Breast epithelium (tissue), 4 donors: Measurements from ENCODE around the gene DNM3. TPM values are rescaled to one million over a fixed set of nuclear protein-coding genes. Genes with fewer than 3 reads are reported as not detected.

Experiments
- DNase-seq, 2 donors: peaks; one replicate each; pipeline ENCODE4 v3.0.0-alpha.2; 2019; ENCODE audit warnings: low spot score in 2 of 2
- H3K27ac ChIP-seq, 2 donors: fragments of 200-600 bp; sonication (generic) in 1 of 2; one replicate each; pipeline ENCODE4 v1.5.1; 2016 to 2019; ENCODE audit warnings: mild to moderate bottlenecking in 1 of 2
- H3K27me3 ChIP-seq, 2 donors: fragments of 200-600 bp; sonication (generic) in 1 of 2; one replicate each; pipeline versions ENCODE4 v1.5.1 to v1.6.0; 2017 to 2019; ENCODE audit warnings: control low read depth in 1 of 2, mild to moderate bottlenecking in 1 of 2
- H3K36me3 ChIP-seq: fragments of 200-600 bp; one replicate; pipeline ENCODE4 v1.5.1; 2019
- H3K4me1 ChIP-seq, 2 donors: fragments of 200-600 bp; sonication (generic); one replicate each; pipeline ENCODE4 v1.5.1; 2016 to 2019; ENCODE audit warnings: control low read depth in 1 of 2
- H3K4me3 ChIP-seq, 3 donors: fragments of 200-600 bp; sonication (generic); 1 replicate in 2 of 3; 2 replicates in 1 of 3; pipeline ENCODE4 v1.5.1; 2016 to 2019; ENCODE audit warnings: mild to moderate bottlenecking in 3 of 3, moderate library complexity in 2 of 3
- H3K9me3 ChIP-seq, 2 donors: fragments of 200-600 bp; sonication (generic) in 1 of 2; one replicate each; pipeline ENCODE4 v1.5.1; 2016 to 2019; ENCODE audit warnings: control low read depth in 1 of 2
- POLR2A ChIP-seq: fragments of 450-650 bp; IDR thresholded peaks from one replicate; pipeline ENCODE4 v1.6.1; 2016; ENCODE audit warnings: antibody characterized with exemption, mild to moderate bottlenecking, moderate library complexity
- POLR2AphosphoS5 ChIP-seq, 3 donors: sonication (generic); formaldehyde crosslinking; IDR thresholded peaks; one replicate each; pipeline ENCODE4 v1.6.1; 2017; ENCODE audit warnings: antibody characterized with exemption in 3 of 3
- intact Hi-C: fragments of 100-400 bp; cut with DNase I; formaldehyde crosslinking; loops from one replicate; pipeline ENCODE4 v1.15.1; 2023; ENCODE audit warnings: low total_unique reads
- total RNA-seq, 3 donors: library from RNA; depleted of rRNA; stranded (reverse); fragments of >200 nt; gene quantifications; one replicate each; pipeline ENCODE4 v1.1.0, GENCODE V29; 2016
- TF ChIP-seq, protein P1 (sequence below), 3 donors: fragments of 450-650 bp; IDR thresholded peaks; one replicate each; pipeline ENCODE4 v1.5.1; 2016 to 2017; ENCODE audit warnings: antibody characterized with exemption in 3 of 3, mild to moderate bottlenecking in 3 of 3, moderate library complexity in 3 of 3

The DNM3 gene
- total RNA-seq, 3 donors from 2014 or later, result 5.1 to 7.5 (median 6.6) TPM

- Histone ChIP-seq H3K4me3 (no peak overlapping the region), H3K4me1 (no peaks in the 10 kb centered on the region), H3K36me3 (no peaks in the 10 kb centered on the region), H3K9me3 (no peaks in the 10 kb centered on the region), H3K27ac (no peak overlapping the region), H3K27me3 (no peaks in the 10 kb centered on the region)
- no peak for TF ChIP-seq POLR2A
- no peak for TF ChIP-seq POLR2AphosphoS5 (IDR thresholded peaks at IDR 0.05)
- TF ChIP-seq, protein P1, sequence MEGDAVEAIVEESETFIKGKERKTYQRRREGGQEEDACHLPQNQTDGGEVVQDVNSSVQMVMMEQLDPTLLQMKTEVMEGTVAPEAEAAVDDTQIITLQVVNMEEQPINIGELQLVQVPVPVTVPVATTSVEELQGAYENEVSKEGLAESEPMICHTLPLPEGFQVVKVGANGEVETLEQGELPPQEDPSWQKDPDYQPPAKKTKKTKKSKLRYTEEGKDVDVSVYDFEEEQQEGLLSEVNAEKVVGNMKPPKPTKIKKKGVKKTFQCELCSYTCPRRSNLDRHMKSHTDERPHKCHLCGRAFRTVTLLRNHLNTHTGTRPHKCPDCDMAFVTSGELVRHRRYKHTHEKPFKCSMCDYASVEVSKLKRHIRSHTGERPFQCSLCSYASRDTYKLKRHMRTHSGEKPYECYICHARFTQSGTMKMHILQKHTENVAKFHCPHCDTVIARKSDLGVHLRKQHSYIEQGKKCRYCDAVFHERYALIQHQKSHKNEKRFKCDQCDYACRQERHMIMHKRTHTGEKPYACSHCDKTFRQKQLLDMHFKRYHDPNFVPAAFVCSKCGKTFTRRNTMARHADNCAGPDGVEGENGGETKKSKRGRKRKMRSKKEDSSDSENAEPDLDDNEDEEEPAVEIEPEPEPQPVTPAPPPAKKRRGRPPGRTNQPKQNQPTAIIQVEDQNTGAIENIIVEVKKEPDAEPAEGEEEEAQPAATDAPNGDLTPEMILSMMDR (IDR thresholded peaks at IDR 0.05), result no peak
- no peak for DNase-seq
- intact Hi-C loops, result no loop called here
Observed at GRCh38 chr1:171868217-171868803, 27.0 kb downstream of the DNM3 start.

DNA sequence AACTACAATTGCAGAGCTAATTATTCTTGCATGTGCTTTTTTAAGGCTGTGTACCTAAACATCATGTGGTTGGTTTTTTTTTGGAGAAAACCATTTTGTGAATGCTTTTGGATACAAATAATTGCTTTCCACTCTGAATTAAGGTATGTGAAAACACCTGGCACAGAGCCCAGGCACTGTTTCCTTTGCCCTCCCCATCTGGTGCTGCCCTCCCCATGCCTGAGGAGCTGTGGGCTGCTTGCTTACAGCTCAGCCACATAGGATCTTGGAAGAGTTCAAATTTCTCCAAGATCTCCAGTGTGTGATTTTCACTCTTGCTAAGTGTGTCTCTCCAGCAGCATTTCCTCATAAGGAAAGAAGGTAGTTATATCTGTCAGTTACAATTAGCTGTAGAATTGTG lies 27.8 kb downstream of the DNM3 start:
- intact Hi-C loops, result no loop called here
- Histone ChIP-seq H3K27ac (no peak overlapping the region), H3K27me3 (no peaks in the 10 kb centered on the region), H3K4me3 (no peak overlapping the region), H3K36me3 (no peaks in the 10 kb centered on the region), H3K4me1 (no peaks in the 10 kb centered on the region), H3K9me3 (no peaks in the 10 kb centered on the region)
- no peak for DNase-seq
- TF ChIP-seq POLR2AphosphoS5 (IDR thresholded peaks at IDR 0.05) (no peak), POLR2A (no peak)
- TF ChIP-seq, protein P1 (IDR thresholded peaks at IDR 0.05), result no peak

- DNase-seq, result no peak
- Histone ChIP-seq H3K36me3 (no peaks in the 10 kb centered on the region), H3K27me3 (no peaks in the 10 kb centered on the region), H3K4me3 (no peak overlapping the region), H3K27ac (no peak overlapping the region), H3K4me1 (no peaks in the 10 kb centered on the region), H3K9me3 (no peaks in the 10 kb centered on the region)
- intact Hi-C loops, result no loop called here
- TF ChIP-seq POLR2A (no peak), POLR2AphosphoS5 (IDR thresholded peaks at IDR 0.05) (no peak)
- TF ChIP-seq, protein P1 (IDR thresholded peaks at IDR 0.05), result no peak
Observed at GRCh38 chr1:171871848-171872247, 30.6 kb downstream of the DNM3 start.

DNA sequence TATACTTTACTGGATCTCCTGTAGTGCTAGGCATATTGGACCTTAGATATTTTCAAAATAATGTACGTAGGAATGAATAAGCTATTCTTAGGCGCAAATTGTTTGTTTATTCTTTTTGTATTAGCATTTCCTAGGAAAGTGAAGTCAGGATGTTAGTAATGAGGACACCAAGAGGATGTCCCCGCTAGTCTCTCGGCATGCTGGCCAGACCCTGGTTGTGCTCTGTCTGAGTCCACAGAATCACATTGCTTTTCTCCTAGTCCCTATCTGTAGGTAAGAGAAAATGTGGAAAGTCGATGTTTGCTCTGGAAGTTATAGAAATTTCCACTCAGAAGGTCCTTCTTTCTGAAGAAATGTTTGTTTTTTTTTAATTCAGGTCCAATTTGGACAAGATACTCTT lies 31.1 kb downstream of the DNM3 start:
- no peaks in the 10 kb centered on the region for H3K9me3 ChIP-seq
- no peak for TF ChIP-seq POLR2A
- no peak for TF ChIP-seq POLR2AphosphoS5 (IDR thresholded peaks at IDR 0.05)
- TF ChIP-seq, protein P1 (IDR thresholded peaks at IDR 0.05), result no peak
- H3K4me1 ChIP-seq, result no peaks in the 10 kb centered on the region
- DNase-seq, result no peak
- intact Hi-C loops, result no loop called here
- H3K27ac ChIP-seq, result no peak overlapping the region
- H3K36me3 ChIP-seq, result no peaks in the 10 kb centered on the region
- no peaks in the 10 kb centered on the region for H3K27me3 ChIP-seq
- H3K4me3 ChIP-seq, result no peak overlapping the region

GRCh38 chr1:171873664-171874063 lies 32.4 kb downstream of the DNM3 start:
- no peaks in the 10 kb centered on the region for H3K4me1 ChIP-seq
- H3K36me3 ChIP-seq, result no peaks in the 10 kb centered on the region
- no peaks in the 10 kb centered on the region for H3K9me3 ChIP-seq
- no peak overlapping the region for H3K4me3 ChIP-seq
- H3K27ac ChIP-seq, result no peak overlapping the region
- no peak for DNase-seq
- intact Hi-C loops, result no loop called here
- TF ChIP-seq, protein P1 (IDR thresholded peaks at IDR 0.05), result no peak
- TF ChIP-seq POLR2A (no peak), POLR2AphosphoS5 (IDR thresholded peaks at IDR 0.05) (no peak)
- no peaks in the 10 kb centered on the region for H3K27me3 ChIP-seq
